SKM-1 (cell line): ENCODE measurements around the gene RTKN.
"Not testable (repeated sequence)": the region's sequence is repeated elsewhere in the genome, so short reads cannot be mapped to it uniquely, and the experiment has no call there.

Experiments
- DNase-seq: peaks from one replicate; lab custom pipeline; 2025; ENCODE audit not compliant: unreplicated experiment; lab: John Stamatoyannopoulos, UW

RTKN gene

GRCh38 chr2:74439373-74439772 is 2.4 kb downstream of the RTKN start:
- no peak for DNase-seq

GRCh38 chr2:74438248-74438647 is 3.5 kb downstream of the RTKN start:
- DNase-seq: no peak

- DNase-seq: no peak
These were observed 4.7 kb downstream of the RTKN start for GRCh38 chr2:74436848-74437695.

GRCh38 chr2:74436111-74436805 is 5.5 kb downstream of the RTKN start:
- no peak for DNase-seq

- DNase-seq: no peak
These were observed 11.2 kb downstream of the RTKN start for GRCh38 chr2:74430502-74430901.

GRCh38 chr2:74429487-74430451 is 12.0 kb downstream of the RTKN start:
- no peak for DNase-seq

- no peak for DNase-seq
These were observed 13.1 kb downstream of the RTKN start for GRCh38 chr2:74428675-74429074.

GRCh38 chr2:74427551-74427950 is 14.2 kb downstream of the RTKN start:
- no peak for DNase-seq

GRCh38 chr2:74426181-74426758 is 15.5 kb downstream of the RTKN start:
- no peak for DNase-seq

GRCh38 chr2:74425523-74425922 is 16.2 kb downstream of the RTKN start:
- DNase-seq: no peak

- no peak for DNase-seq
These were observed 16.7 kb downstream of the RTKN start for GRCh38 chr2:74424995-74425406.

- no peak for DNase-seq
These were observed 17.4 kb downstream of the RTKN start for GRCh38 chr2:74424139-74424992.

- DNase-seq: no peak
These were observed 18.3 kb downstream of the RTKN start for GRCh38 chr2:74423231-74424095.

- DNase-seq: peak; percentile 68
These were observed 20.4 kb downstream of the RTKN start, which contains the start of the genes C2orf81 and WDR54 for GRCh38 chr2:74421221-74421870. Gene C2orf81 (minus strand): TSS chr2:74421619. CDS start chr2:74421560, 59 bp downstream. Gene WDR54 (plus strand): TSS chr2:74421730. CDS start chr2:74422154, 424 bp downstream.

GRCh38 chr2:74420443-74421103 is 21.2 kb downstream of the RTKN start:
- not testable (repeated sequence) for DNase-seq

- DNase-seq: no peak
These were observed 21.7 kb downstream of the RTKN start for GRCh38 chr2:74420006-74420405.

GRCh38 chr2:74419345-74419744 is 22.4 kb downstream of the RTKN start:
- DNase-seq: no peak

- no peak for DNase-seq
These were observed 23.4 kb downstream of the RTKN start for GRCh38 chr2:74418312-74418711.
